HUDEP-2 (cell line): ENCODE measurements around the gene ITIH1.
A peak's percentile ranks its signal among the peaks of the same experiment; 100 is the strongest.
"Not testable (repeated sequence)": the region's sequence is repeated elsewhere in the genome, so short reads cannot be mapped to it uniquely, and the experiment has no call there.

ENCODE experiments used
- DNase-seq, 76 experiments: peaks; one replicate each; lab custom pipeline; 2025; ENCODE audit not compliant: unreplicated experiment in 76 of 76; lab: John Stamatoyannopoulos, UW

ITIH1 gene

GRCh38 chr3:52777127-52777958 is at the start of gene ITIH1:
Gene ITIH1 (plus strand): TSS chr3:52777599. CDS start chr3:52777616, 17 bp downstream.
- DNase-seq = no peak

- not testable (repeated sequence) for DNase-seq
Observed at GRCh38 chr3:52728753-52729152, 48.6 kb upstream of the ITIH1 start.

- no peak for DNase-seq
Observed at GRCh38 chr3:52730681-52731080, 46.7 kb upstream of the ITIH1 start.

GRCh38 chr3:52731590-52731989 is 45.8 kb upstream of the ITIH1 start:
- no peak for DNase-seq

GRCh38 chr3:52733256-52733891 is 44.0 kb upstream of the ITIH1 start:
- no peak for DNase-seq

GRCh38 chr3:52739730-52740129 is 37.7 kb upstream of the ITIH1 start:
- no peak for DNase-seq

GRCh38 chr3:52742418-52743041 is 34.9 kb upstream of the ITIH1 start:
- DNase-seq = peak in 14 of 76 experiments; percentile 1 to 29 (median 11)

- no peak for DNase-seq
Observed at GRCh38 chr3:52743152-52743551, 34.2 kb upstream of the ITIH1 start.

- no peak for DNase-seq
Observed at GRCh38 chr3:52743721-52744120, 33.7 kb upstream of the ITIH1 start.

GRCh38 chr3:52752045-52752660 is 25.2 kb upstream of the ITIH1 start:
- no peak for DNase-seq

GRCh38 chr3:52754373-52754772 is 23.0 kb upstream of the ITIH1 start:
- DNase-seq = no peak

GRCh38 chr3:52756141-52756540 is 21.3 kb upstream of the ITIH1 start:
- DNase-seq = no peak

GRCh38 chr3:52763466-52763865 is 13.9 kb upstream of the ITIH1 start:
- DNase-seq = peak in 28 of 76 experiments; percentile 2 to 55 (median 22)

GRCh38 chr3:52769786-52770455 is 7.5 kb upstream of the ITIH1 start:
- DNase-seq = no peak

- DNase-seq = peak in 74 of 76 experiments; percentile 54 to 95 (median 86)
Observed at GRCh38 chr3:52770496-52771333, 6.7 kb upstream of the ITIH1 start, which contains the start of gene NEK4. Gene NEK4 (minus strand): TSS chr3:52770940. CDS start chr3:52770746, 194 bp downstream.

- peak in 2 of 76 experiments; percentile 31 to 36 for DNase-seq
Observed at GRCh38 chr3:52771334-52771681, 6.1 kb upstream of the ITIH1 start.

- no peak for DNase-seq
Observed at GRCh38 chr3:52771702-52772101, 5.7 kb upstream of the ITIH1 start.

- DNase-seq = no peak
Observed at GRCh38 chr3:52773361-52774065, 3.9 kb upstream of the ITIH1 start.
